A673 (cell line): ENCODE data around the gene USF3.

Experiments used
- CTCF ChIP-seq: fragments of 300-800, 200-600 bp; sonication (generic); conservative IDR thresholded peaks from 2 replicates; pipeline ENCODE4 v1.5.1; 2017; ENCODE audit warnings: low read depth, mild to moderate bottlenecking, antibody characterized with exemption, low read length, moderate library complexity, mixed read lengths
- EZH2 ChIP-seq: fragments of 200-600 bp; sonication (generic); IDR thresholded peaks from 2 replicates; pipeline ENCODE4 v1.6.1; 2017; ENCODE audit warnings: borderline replicate concordance, low read depth, mild to moderate bottlenecking, mixed read lengths, antibody characterized with exemption, low read length; ENCODE audit not compliant: poor library complexity, severe bottlenecking

DNA sequence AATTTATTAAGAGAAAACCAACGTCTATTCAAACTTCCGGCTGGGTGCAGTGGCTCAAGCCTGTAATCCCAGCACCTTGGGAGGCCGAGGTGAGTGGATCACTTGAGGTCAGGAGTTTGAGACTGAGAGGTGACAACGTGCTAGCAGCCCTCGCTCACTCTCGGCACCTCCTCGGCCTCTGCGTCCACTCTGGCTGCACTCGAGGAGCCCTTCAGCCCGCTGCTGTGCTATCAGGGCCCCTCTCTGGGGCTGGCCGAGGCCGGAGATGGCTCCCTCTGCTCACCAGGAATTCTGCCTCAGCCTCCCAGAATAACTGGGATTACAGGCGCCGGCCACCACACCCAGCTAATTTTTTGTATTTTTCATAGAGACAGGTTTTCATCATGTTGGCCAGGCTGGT is 58.7 kb downstream of the USF3 start:
- TF ChIP-seq CTCF (no peak), EZH2 (no peak)
